ENCODE data around the gene NEMP2.

NEMP2 gene

DNA sequence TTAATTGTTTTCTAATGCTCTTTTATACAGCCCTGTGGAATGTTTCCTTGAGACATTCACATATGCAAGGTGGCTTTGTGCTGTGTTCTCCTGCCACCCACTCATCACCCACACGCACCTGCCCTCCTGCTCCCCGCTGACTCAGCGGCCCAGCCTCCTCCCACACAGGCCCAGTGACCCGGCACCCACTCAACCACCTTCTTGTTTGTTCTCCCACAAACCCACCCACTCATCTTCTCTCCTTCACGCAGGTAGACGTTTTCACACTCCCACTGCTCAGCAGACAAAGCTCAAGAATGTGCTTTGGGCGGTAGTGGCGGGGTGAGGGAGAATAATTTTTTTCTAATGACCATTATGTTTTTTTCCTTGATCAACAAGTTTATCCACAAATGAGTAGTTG, 28.6 kb upstream of the NEMP2 start:
- no peak overlapping the region for H2AFZ ChIP-seq (ENCODE audit: low read depth)
- H3K4me2 ChIP-seq = no peak overlapping the region
- H4K20me1 ChIP-seq (ENCODE audit: insufficient read depth) = no peaks in the 10 kb centered on the region
- no peak overlapping the region for H3K9ac ChIP-seq
- H3K4me3 ChIP-seq (IDR thresholded peaks at IDR 0.05; ENCODE audit: insufficient read depth, low read depth, low read length) = no peak overlapping the region
- no peak overlapping the region for H3K27ac ChIP-seq
- H3K4me1 ChIP-seq (ENCODE audit: low read depth, poor library complexity, severe bottlenecking) = no peaks in the 10 kb centered on the region
- TF ChIP-seq, protein P1, sequence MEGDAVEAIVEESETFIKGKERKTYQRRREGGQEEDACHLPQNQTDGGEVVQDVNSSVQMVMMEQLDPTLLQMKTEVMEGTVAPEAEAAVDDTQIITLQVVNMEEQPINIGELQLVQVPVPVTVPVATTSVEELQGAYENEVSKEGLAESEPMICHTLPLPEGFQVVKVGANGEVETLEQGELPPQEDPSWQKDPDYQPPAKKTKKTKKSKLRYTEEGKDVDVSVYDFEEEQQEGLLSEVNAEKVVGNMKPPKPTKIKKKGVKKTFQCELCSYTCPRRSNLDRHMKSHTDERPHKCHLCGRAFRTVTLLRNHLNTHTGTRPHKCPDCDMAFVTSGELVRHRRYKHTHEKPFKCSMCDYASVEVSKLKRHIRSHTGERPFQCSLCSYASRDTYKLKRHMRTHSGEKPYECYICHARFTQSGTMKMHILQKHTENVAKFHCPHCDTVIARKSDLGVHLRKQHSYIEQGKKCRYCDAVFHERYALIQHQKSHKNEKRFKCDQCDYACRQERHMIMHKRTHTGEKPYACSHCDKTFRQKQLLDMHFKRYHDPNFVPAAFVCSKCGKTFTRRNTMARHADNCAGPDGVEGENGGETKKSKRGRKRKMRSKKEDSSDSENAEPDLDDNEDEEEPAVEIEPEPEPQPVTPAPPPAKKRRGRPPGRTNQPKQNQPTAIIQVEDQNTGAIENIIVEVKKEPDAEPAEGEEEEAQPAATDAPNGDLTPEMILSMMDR (conservative IDR thresholded peaks at IDR 0.05; ENCODE audit: low read depth, low read length) = no peak
- H3K36me3 ChIP-seq (ENCODE audit: insufficient read depth) = no peaks in the 10 kb centered on the region
- no peaks in the 10 kb centered on the region for H3K27me3 ChIP-seq (ENCODE audit: insufficient read depth, low read depth)
- no peaks in the 10 kb centered on the region for H3K79me2 ChIP-seq (ENCODE audit: insufficient read depth, low read depth)

DNA sequence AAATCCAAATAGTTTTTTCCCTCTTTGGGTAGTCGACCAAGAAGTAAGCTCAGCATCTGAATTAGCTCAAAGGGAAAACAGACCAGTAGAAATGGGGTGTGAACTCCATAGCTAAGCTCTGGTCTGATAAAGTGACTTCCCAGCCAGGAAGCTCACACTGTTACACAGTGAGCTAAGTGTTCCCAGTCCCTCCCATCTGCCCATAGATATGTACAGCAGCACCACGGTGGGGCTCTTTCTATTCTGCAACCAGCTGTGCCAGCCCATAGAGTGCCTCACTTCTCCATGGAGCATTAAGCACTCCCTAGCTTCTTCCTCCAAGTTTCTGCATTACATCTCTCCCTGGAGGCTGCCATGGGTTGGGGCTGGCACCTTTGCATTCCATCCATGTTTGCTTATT, 27.6 kb upstream of the NEMP2 start:
- Histone ChIP-seq H3K27ac (no peak overlapping the region), H4K20me1 (ENCODE audit: insufficient read depth) (no peaks in the 10 kb centered on the region), H3K4me2 (no peak overlapping the region), H3K9ac (no peak overlapping the region), H2AFZ (ENCODE audit: low read depth) (no peak overlapping the region), H3K79me2 (ENCODE audit: insufficient read depth, low read depth) (no peaks in the 10 kb centered on the region), H3K4me3 (IDR thresholded peaks at IDR 0.05; ENCODE audit: insufficient read depth, low read depth, low read length) (no peak overlapping the region), H3K4me1 (ENCODE audit: low read depth, poor library complexity, severe bottlenecking) (no peaks in the 10 kb centered on the region), H3K27me3 (ENCODE audit: insufficient read depth, low read depth) (no peaks in the 10 kb centered on the region), H3K36me3 (ENCODE audit: insufficient read depth) (no peaks in the 10 kb centered on the region)
- TF ChIP-seq, protein P1 (conservative IDR thresholded peaks at IDR 0.05; ENCODE audit: low read depth, low read length) = no peak

DNA sequence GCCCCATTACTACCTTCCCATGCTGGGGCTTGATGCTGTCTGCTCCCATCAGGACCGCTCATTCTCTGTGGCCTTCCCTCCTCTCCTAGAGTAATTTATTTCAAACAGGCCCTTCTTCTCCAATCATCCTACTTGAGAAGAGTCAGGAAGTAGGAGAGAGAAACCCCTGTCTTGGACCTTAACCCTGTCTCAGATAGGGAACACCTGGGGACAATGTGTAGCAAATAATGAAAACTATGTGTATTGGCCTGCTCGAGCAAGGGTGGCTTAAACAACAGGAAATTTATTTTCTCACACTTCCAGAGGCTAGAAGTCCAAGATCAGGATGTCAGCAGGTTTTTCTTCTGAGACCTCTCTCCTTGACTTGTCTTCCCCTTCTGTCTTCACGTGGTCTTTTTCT, 26.6 kb upstream of the NEMP2 start:
- Histone ChIP-seq H3K79me2 (ENCODE audit: insufficient read depth, low read depth) (no peaks in the 10 kb centered on the region), H3K4me2 (no peak overlapping the region), H2AFZ (ENCODE audit: low read depth) (no peak overlapping the region), H3K27ac (no peak overlapping the region), H3K36me3 (ENCODE audit: insufficient read depth) (no peaks in the 10 kb centered on the region), H4K20me1 (ENCODE audit: insufficient read depth) (no peaks in the 10 kb centered on the region), H3K27me3 (ENCODE audit: insufficient read depth, low read depth) (no peaks in the 10 kb centered on the region), H3K4me1 (ENCODE audit: low read depth, poor library complexity, severe bottlenecking) (no peaks in the 10 kb centered on the region), H3K4me3 (IDR thresholded peaks at IDR 0.05; ENCODE audit: insufficient read depth, low read depth, low read length) (no peak overlapping the region), H3K9ac (no peak overlapping the region)
- TF ChIP-seq, protein P1 (conservative IDR thresholded peaks at IDR 0.05; ENCODE audit: low read depth, low read length) = no peak

DNA sequence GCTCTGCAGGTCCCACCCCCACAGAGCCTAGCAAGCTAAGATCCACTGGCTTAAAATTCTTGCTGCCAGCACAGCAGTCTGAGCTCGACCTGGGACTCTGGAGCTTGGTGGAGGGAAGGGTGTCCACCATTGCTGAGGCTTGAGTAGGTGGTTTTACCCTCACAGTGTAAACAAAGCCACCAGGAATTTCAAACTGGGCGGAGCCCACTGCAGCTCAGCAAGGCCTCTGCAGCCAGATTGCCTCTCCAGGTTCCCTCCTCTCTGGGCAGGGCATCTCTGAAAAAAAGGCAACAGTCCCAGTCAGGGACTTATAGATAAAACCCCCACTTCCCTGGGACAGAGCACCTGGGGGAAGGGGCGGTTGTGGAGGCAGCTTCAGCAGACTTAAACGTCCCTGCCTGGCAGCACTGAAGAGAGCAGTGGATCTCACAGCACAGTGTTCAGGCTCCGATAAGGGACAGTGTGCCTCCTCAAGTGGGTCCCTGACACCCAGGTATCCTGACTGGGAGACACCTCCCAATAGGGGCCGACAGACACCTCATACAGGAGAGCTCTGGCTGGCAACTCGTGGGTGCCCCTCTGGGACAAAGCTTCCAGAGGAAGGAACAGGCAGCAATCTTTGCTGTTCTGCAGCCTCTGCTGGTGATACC, 20.0 kb upstream of the NEMP2 start:
- H4K20me1 ChIP-seq (ENCODE audit: insufficient read depth) = no peaks in the 10 kb centered on the region
- TF ChIP-seq, protein P1 (conservative IDR thresholded peaks at IDR 0.05; ENCODE audit: low read depth, low read length) = no peak
- H3K4me1 ChIP-seq (ENCODE audit: low read depth, poor library complexity, severe bottlenecking) = no peaks in the 10 kb centered on the region
- H3K27me3 ChIP-seq (ENCODE audit: insufficient read depth, low read depth) = no peaks in the 10 kb centered on the region
- no peaks in the 10 kb centered on the region for H3K79me2 ChIP-seq (ENCODE audit: insufficient read depth, low read depth)
- no peaks in the 10 kb centered on the region for H3K36me3 ChIP-seq (ENCODE audit: insufficient read depth)
- H3K9ac ChIP-seq = no peak overlapping the region
- H3K27ac ChIP-seq = no peak overlapping the region
- H2AFZ ChIP-seq (ENCODE audit: low read depth) = no peak overlapping the region
- H3K4me3 ChIP-seq (IDR thresholded peaks at IDR 0.05; ENCODE audit: insufficient read depth, low read depth, low read length) = no peak overlapping the region
- no peak overlapping the region for H3K4me2 ChIP-seq
